ENCODE data around the gene ZC3H12A.
A peak's percentile ranks its signal among the peaks of the same experiment; 100 is the strongest.
"Not testable (repeated sequence)": the region's sequence is repeated elsewhere in the genome, so short reads cannot be mapped to it uniquely, and the experiment has no call there.

Gene ZC3H12A

DNA sequence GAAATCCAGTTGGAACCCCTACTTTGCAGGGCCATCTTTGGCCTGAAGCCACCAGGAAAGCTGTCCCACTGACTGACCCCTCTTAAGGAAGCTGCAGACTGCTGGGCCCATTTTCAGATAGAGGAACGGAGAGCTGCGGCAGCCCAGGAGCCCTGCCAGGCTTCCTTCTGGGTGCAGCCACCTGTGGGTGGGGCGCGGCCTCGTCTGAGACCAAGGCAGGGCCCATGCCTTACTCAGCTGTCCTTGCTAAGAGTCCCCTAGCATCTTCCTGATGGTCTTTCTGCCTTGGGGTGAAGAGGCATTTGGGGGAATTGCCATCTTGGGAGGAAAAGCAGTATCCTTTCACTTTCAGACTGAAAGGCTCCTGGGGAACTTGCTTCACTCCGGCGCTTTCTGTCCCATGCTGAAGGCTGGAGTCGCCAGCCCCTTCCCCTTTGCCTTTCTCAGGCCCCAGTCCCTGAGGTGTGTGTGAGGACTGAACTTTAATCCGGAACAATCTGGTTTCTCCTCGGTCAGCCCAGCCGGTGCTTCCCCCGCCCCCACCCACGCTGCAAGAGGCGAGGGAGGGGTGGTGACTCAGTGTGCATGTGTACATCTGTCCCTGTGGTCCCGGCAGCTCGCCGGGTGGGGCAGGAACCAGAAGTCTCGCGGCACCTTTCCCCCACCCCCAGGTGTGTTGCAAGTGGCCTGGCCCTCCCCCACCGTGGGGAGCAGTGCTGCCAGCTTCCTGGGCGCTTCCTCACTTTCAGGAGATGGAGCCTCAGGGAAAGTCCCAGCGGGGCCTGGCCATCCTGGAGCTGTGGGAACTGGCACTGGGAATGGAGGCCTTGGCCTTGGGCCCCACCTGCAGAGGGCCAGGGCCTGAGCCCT, 5.1 kb downstream of the ZC3H12A start:
- DNase-seq, result no peak

DNA sequence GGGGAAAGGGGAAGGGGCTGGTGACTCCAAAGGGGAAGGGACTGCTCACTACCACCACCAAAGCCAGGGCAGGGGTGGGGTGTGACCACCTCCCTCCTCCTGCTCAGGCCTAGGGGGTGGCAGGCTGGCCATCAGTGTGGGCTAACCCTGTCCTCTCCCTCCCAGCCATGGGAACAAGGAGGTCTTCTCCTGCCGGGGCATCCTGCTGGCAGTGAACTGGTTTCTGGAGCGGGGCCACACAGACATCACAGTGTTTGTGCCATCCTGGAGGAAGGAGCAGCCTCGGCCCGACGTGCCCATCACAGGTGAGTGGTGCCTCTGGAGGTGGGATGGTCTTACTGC, 5.7 kb downstream of the ZC3H12A start:
- DNase-seq, result no peak

DNA sequence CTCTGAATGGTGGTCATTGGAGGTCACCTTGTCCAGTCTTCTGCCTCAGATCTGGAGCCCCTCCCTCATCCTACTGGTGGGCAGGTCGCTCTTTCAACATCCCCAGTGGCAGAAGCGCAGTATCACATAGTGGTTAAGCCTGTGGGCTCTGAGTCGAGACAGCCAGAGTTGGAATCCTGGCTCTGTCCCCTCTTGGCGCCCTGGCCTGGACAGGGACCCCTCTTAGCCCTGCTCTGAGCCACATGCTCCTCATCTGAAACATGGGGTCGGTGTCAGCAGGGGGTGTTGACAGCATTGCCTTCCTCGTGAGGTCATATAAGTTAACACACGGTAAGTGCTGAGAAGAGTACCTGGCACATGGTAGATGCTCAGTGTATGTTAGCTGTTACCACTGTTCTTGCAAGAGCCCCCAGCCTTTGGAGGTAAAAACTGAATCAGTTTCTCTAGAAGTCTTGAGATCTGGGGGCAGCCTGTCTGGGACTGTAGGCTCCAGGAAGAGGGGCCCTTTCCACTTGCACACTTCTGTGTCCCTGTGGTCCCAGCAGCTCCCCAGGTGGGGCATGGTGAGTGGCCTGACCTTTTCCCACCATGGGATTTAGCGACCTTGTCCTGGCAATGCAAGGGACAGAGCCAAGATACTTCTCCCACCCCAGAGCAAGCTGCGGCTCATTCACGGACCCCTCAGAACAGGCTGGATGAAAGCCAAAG, 6.4 kb downstream of the ZC3H12A start:
- no peak for DNase-seq

DNA sequence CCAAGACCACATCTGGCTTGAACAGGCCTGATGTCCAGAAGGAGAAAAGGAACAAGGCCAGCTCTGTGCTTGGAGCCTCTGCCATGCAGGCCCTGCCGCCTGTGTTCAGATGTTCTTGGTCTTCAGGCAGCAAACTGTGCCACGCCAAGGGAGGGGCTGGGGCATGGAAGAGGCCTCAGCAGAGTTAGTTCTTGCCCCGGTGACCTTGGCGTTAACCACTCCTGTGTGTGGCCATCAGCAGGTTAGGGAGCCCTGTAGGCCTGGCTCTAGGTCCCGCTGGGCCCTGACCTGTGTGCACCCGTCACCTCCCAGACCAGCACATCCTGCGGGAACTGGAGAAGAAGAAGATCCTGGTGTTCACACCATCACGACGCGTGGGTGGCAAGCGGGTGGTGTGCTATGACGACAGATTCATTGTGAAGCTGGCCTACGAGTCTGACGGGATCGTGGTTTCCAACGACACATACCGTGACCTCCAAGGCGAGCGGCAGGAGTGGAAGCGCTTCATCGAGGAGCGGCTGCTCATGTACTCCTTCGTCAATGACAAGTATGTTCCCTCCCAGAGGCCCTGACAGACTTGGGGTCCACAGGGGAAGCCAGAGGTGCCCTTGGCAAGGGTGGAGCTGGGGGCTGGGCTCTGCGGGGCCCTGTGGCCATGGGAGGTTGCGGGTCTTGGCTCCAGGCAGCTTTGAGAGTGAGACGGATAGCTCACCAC, 7.1 kb downstream of the ZC3H12A start:
- no peak for DNase-seq

DNA sequence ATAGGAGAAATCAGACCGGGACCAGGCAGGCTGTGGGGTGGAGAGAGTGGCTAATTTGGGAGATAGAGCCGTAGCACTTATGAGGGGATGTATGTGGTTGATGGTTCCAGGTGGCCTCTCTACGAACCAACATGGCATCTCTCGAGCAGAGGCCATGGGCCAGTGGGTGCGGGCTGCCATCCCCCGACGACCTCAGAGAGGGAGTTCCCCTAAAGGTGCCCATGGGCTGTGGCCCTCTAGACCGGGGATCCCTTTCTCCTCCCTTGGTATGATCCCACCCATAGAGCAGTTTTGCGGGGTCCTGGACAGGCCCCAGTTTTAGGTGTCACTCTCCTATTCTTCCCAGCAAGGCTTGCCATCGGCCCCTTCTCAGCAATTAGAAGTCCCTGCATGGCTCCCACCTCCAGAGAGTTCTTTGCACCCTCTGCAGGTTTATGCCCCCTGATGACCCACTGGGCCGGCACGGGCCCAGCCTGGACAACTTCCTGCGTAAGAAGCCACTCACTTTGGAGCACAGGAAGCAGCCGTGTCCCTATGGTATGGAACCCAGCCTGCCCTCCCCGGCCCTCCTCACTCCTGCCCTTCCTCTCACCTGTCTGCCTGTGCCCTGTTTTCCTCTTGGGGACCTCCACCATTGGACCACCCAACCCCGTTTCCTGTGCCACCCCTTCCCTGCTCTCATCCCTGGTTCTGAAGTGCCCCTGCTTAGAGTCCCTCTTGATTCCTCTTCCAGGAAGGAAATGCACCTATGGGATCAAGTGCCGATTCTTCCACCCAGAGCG, 7.8 kb downstream of the ZC3H12A start:
- DNase-seq, result no peak

DNA sequence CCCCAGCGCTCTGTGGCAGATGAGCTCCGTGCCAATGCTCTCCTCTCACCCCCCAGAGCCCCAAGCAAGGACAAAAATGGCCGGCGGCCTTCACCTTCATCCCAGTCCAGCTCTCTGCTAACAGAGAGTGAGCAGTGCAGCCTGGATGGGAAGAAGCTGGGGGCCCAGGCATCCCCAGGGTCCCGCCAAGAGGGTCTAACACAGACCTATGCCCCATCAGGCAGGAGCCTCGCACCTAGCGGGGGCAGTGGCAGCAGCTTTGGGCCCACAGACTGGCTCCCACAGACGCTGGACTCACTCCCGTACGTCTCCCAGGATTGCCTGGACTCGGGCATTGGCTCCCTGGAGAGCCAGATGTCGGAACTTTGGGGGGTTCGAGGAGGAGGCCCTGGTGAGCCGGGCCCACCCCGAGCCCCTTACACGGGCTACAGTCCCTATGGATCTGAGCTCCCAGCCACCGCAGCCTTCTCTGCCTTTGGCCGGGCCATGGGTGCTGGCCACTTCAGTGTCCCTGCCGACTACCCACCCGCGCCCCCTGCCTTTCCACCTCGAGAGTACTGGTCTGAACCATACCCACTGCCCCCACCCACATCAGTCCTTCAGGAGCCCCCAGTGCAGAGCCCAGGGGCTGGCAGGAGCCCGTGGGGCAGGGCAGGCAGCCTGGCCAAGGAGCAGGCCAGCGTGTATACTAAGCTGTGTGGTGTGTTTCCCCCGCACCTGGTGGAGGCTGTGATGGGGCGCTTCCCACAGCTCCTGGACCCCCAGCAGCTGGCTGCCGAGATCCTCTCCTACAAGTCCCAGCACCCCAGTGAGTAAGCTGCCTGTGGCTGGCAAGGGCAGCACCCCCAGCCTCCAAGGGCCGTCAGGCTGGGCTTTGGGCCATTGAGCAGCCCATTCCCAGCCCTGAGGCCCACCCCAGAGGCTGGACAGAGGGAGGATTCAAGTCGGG, 8.7 kb downstream of the ZC3H12A start:
- DNase-seq, result no peak

DNA sequence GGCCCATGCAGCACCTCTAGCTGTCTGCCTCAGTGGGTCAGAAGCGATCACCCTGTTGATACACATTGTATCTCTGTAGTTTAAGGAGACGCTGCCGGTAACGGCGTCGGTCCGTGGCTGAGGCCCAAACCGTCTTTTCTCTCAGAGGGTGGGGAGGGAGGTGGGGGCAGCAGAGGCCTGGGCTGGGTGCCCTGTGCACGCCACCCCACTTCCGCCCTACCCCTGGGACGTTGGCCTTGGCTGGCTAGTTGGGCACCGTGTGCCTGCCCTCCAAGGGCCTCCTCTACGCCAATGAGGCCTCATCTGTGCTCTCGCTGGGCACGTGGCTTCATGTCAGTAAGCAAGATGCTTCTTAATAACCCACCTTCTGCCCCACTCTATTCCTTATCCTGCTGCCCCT, 9.4 kb downstream of the ZC3H12A start:
- DNase-seq, result no peak

DNA sequence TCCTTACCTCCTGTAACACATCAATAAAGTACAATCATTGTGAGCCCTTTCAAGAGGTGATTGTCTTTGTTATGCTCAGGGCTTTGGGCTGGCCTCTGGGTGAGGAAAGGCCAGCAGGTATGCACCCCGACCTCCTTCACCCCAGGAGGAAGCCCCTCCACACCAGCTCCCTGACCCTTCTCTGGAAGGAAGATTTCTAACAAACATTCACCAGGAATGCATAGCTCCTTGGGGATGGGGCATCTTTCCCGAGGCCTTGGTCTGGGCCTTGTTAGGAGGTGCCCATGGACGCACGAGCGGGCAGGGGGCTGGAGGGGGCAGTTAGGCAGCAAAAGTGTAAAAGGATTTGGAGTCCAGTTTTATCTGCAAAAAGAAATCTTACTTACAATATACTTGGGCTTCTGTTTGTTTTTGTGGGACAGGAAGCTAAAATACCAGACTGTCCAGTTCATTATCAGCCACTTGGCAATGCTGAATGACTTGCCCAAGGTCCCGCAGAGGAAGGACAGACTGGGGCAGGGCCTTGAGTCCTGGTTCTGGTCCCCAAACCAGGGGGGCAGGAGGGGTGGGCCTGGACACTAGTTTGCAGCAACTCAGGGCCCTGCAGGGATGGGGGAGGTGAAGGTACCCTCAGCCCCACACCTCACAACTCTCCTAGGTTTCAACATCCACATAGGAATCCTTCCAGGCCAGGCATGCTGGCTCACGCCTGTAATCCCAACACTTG, 10.1 kb downstream of the ZC3H12A start:
- no peak for DNase-seq

DNA sequence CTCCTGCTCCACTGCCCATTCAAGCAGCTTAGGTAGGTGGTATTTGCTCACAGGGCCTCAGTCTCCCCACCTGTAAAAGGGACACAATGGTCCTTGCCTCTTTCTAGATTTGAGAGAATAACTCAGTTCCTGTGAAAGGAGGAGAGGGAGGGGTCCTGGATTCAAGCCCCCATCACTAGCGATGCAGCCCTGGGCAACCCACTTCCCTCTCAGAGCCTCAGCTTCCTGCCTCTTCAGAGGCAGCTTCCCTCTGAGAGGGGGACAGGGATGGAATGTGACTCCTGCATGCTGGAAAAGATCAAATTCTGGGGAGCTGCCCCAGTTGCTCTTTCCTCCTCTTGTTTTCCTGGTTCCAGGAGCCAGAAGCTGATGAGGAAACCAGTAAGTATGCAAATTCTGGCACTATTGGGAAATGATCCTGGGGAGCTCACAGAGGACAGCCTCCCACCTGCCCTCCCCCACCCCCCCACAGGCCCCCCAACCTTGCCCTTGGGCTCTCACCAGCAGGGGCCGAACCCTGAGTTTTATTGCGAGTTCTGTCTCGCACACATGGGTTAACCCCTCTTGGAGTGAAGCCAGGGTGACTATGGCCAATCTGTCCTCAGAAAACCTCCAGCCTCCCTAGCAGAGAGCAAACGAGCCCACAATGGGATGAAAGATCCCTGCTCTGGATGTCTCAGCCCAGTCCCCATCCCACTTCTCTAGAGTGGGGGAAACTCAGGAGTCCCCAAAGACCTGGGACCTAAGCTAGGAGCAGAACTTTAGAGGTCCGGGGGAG, 11.7 kb downstream of the ZC3H12A start:
- no peak for DNase-seq

DNA sequence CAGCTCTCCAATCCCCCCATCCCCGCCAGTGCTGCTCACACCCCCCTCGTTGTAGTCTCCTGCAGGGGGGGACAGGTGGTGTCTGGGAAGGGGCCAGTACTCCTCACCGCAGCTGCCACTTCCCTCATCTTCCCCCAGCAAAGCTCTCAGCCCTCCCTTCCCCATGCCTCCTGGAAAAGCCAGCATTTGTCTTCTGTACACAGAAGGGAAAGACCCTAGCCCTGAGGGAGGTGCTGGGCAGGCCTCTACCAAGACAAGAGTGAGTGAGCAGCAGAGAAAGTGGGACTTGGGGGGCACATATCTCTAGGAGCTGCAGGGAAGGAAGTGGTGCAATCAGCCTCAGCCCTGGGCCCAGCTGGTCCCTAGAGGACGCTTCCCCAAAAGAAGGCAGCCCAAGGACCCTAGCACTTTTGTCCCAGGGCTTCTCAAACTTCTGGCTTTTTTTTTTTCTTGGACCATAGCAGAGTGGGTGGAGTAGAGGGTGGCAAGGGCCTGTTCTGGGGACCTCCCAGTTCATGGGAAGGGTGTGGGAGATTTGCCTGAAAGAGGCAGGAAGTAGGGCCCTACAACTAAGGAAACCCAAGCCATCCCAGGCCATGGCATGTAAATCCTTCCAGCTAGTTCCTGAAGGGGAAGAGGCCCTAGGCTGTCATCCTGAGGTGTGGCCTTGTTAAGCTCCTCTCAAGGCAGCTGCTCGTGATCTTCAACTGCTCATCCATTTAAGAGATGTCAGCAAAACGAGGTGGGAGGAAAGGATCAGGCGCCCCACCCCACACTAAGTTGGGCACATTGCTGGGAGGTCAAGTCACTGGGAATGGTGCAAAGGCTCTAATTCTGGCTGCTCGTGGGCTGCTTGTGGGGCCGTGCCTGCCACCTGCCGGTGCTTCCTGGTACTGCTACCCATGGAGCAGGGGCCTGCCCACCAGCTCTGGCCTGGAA, 12.6 kb downstream of the ZC3H12A start:
- DNase-seq, result peak; percentile 61 to 70

DNA sequence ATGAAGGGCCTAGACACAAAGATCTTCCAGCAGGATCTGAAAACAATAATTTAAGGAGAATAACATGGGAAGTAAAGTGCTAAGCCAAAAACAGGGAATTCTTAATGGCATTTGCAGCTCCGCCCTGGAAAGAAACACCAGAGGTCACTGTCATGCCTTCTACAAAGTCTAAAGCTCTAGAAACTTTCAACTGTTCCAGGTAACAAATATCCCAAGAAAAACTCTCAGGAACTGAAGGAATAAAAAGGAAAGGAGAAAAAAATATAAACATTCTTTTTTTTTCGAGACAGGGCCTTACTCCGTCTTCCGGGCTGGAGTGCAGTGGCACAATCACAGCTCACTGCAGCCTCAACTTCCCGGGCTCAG, 13.2 kb downstream of the ZC3H12A start:
- DNase-seq, result no peak

DNA sequence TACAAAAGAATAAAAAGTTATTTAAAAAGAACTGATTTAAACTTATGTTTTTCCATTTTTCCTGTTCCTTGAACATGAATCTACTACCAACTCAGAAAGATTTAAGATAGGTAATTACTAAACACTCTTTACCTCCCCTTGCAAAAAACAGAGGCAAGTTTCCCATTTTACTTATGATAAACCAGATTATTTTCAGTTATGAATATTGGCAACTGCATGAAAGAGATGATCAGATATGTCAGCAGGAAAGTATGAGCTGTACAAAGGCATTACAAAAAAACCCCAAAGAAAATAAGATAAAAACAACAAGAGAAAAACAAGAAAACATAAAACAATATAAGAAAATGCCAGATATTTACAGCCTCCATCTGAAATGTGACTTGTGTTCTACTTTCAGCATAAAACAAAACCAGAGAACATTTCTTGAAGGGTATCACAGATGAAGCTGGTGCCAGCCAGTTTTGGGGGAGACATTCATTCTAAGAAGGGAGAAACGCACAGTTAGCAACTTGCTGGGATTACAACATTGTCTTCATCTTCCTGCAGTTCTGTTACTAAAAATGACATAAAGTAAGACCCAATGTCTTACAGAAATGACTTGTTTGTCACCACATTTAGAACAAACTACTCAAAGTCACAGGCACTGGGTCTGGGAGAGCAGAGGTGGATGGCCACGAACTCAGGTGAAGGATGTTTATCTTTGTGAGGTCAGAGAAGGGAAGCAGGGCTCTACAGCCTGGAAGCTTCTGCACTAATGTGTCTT, 19.1 kb downstream of the ZC3H12A start:
- DNase-seq, result no peak

DNA sequence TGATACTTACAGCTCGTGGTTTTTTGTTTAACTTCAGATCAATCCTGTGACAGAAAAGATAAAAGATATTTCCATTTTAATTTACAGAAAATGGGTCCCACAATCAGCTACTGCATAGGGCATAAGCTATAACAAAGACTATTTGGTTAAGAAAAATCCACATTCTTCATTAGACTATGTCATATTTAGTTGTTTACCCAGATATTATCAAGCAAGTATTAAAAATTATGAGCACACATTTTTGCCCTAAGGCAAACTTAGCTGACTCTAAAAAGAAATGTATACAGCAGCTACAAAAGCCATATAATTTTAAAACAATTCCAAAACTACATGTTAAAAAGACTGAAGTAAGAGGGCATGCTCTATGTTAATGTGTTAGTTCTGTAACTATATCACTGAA, 21.5 kb downstream of the ZC3H12A start:
- DNase-seq, result peak in 1 of 2 experiments; percentile 53

DNA sequence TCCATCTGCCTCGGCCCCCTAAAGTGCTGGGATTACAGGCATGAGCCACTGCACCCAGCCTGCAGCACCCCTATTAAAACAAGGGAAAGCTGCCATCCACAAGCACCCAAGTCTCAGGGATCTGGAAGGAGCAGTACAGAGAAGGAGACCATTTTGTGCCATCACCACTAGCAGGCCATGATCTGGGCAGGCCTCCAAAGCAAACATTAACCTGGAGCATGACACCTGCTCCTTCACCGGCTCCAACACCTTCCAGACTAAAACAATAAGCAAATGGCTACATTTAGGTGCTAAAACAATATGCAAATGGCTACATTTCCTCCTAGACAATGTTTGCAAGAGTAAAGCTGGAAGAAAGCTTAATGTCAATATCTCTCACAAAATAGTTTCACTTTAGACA, 23.5 kb downstream of the ZC3H12A start:
- DNase-seq, result peak; percentile 90 to 97

DNA sequence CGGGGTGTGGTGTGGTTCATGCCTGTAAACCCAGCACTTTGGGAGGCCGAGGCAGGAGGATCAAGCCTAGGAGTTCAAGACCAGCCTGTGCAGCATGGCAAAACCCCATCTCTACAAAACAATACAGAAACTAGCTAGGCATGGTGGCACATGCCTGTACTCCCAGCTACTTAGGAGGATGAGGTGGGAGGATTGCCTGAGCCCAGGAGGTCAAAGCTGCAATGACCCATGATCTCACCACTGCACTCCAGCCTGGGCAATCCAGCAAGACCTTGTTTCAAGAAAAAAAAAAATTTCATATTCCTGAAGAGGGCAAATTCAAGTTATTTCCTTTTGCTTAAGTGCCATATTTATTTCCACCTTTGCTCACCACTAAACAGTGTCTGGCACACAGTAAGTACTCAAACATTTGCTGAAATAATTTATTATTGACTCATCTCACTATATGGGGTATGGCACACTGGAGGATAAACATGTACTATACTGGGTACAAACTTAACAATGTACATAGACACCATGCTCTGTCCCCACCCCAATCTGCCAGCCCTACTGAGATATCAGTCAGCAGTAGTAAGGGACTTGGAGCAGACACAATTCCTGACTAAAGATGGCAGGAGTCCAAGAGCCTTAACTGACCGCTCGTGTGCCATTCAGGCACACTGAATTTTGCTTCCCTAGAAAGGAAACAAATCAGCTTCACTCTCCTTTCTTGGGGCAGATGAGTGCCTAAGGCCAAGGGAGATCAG, 24.7 kb downstream of the ZC3H12A start:
- peak; percentile 57 to 89 for DNase-seq

DNA sequence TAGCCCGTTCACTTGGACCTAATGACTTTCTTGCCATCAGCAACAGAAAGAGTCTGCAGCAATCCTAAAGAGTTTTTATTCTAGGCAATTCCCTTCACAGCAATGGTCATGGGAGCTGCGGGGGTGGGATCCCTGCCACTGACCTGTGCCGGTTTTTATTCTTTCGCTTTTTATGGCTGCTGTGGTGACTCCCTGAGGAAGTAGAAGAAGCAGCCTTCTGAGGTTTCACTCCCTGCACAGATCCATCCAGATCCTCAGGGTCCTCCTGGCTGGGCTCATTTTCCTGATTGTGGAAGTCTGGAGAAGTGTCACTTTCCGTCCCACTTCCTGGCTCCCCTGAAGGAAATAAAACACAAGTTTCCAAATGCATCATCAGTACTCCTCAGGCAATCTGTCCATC, 27.3 kb downstream of the ZC3H12A start:
- DNase-seq, result no peak

DNA sequence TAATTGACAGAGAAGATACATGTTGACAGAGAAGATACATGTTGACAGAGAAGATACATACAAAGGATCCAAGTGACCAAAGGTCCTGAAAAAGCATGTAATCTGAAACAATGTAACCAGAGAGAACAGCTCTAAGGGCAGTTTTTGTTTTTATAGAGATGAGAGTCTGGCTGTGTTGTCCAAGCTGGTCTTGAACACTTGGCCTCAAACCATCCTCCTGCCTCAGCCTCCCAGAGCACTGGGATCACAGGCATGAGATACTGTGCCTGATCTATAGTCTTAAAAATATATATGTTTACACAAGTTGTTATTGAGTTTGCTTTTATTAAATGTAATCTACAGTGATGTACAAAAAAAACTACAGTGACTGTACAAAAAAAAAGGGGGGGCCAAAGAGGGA, 27.7 kb downstream of the ZC3H12A start:
- no peak for DNase-seq

DNA sequence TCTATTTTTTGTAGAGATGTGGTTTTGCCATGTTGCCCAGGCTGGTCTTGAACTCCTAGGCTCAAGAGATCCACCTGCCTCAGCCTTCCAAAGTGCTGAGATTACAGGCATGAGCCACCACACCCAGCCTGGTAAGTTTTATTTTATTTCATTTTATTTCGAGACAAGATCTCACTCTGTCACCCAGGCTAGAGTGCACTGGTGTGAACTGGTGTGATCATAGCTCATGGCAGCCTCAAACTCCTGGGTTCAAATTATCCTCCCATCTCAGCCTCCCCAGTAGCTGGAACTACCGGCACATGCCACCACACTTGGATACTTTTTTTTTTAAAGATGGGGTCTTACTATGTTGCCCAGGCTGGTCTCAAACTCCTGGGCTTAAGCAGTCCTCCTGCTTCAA, 28.4 kb downstream of the ZC3H12A start:
- not testable (repeated sequence) for DNase-seq
